IPS-20b (cell line): Measurements from ENCODE around the gene NCOA4.
A peak's percentile ranks its signal among the peaks of the same experiment; 100 is the strongest.
"Not testable (repeated sequence)": the region's sequence is repeated elsewhere in the genome, so short reads cannot be mapped to it uniquely, and the experiment has no call there.

Experiments
- H3K27ac ChIP-seq: one replicate; pipeline ENCODE4 v1.5.1; 2013; ENCODE audit warnings: low read length
- H3K27me3 ChIP-seq: 2 replicates; pipeline ENCODE4 v1.6.1; 2013; ENCODE audit warnings: mild to moderate bottlenecking, low read length, inconsistent platforms; ENCODE audit not compliant: insufficient read depth
- H3K36me3 ChIP-seq: 2 replicates; pipeline ENCODE4 v1.6.1; 2013; ENCODE audit warnings: low read depth, mild to moderate bottlenecking, inconsistent platforms, low read length, moderate library complexity; ENCODE audit not compliant: insufficient read depth
- H3K4me1 ChIP-seq: 2 replicates; pipeline ENCODE4 v1.6.1; 2013; ENCODE audit warnings: mild to moderate bottlenecking, control low read depth, inconsistent platforms, low read length, moderate library complexity; ENCODE audit not compliant: insufficient read depth
- H3K4me3 ChIP-seq: 2 replicates; pipeline ENCODE4 v1.5.1; 2013; ENCODE audit warnings: mild to moderate bottlenecking, low read length, inconsistent platforms
- H3K9ac ChIP-seq: 2 replicates; pipeline ENCODE4 v1.6.1; 2013; ENCODE audit warnings: low read depth, mild to moderate bottlenecking, inconsistent platforms, low read length, moderate library complexity
- H3K9me3 ChIP-seq: 2 replicates; pipeline ENCODE4 v1.6.1; 2013; ENCODE audit warnings: mild to moderate bottlenecking, low read depth, low read length, inconsistent platforms; ENCODE audit not compliant: insufficient read depth

The NCOA4 gene

DNA sequence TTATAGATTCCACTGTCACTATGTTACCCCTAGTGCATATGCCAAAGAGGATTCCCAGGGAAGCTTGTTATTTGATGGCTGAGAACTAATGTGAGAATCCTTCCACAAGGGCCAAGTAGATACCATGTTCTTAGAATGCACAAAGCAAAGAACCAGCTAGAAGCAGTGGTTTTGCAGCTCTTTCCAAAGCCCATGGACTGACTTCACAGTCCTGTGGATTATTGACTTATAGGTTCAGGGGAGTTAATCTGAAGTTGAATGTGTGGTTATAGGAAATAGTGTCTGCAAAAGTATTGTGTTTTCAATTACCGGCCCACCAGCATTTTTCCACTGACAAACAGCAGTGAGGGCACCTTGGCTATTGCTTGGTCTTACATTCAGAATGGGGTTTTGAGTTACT lies 29.9 kb downstream of the NCOA4 start:
- no peak overlapping the region for H3K4me3 ChIP-seq
- no peak overlapping the region for H3K9ac ChIP-seq
- H3K27ac ChIP-seq, result no peak overlapping the region
- H3K9me3 ChIP-seq, result no peaks in the 10 kb centered on the region
- H3K36me3 ChIP-seq, result peaks cover 74% of the 10 kb centered on the region
- no peaks in the 10 kb centered on the region; the same call in 1 of the 2 replicates for H3K4me1 ChIP-seq
- no peaks in the 10 kb centered on the region for H3K27me3 ChIP-seq

DNA sequence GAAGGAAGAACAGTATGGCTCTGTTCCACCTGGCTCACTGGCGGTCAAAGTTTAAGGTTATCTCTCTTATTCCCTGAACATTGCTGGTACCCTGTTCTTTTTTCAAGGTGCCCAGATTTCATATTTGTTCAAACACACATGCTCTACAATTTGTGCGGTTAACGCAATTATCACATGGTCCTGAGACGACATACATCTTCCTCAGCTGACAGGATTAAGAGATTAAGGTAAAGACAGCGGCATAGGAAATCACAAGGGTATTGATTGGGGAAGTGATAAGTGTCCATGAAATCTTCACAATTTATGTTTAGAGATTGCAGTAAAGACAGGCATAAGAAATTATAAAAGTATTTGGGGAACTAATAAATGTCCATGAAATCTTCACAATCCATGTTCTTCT lies 30.5 kb downstream of the NCOA4 start:
- H3K4me3 ChIP-seq, H3K4me1 ChIP-seq, H3K9ac ChIP-seq, H3K27me3 ChIP-seq, H3K9me3 ChIP-seq, H3K27ac ChIP-seq: not testable (repeated sequence)
- peaks cover 68% of the 10 kb centered on the region for H3K36me3 ChIP-seq

DNA sequence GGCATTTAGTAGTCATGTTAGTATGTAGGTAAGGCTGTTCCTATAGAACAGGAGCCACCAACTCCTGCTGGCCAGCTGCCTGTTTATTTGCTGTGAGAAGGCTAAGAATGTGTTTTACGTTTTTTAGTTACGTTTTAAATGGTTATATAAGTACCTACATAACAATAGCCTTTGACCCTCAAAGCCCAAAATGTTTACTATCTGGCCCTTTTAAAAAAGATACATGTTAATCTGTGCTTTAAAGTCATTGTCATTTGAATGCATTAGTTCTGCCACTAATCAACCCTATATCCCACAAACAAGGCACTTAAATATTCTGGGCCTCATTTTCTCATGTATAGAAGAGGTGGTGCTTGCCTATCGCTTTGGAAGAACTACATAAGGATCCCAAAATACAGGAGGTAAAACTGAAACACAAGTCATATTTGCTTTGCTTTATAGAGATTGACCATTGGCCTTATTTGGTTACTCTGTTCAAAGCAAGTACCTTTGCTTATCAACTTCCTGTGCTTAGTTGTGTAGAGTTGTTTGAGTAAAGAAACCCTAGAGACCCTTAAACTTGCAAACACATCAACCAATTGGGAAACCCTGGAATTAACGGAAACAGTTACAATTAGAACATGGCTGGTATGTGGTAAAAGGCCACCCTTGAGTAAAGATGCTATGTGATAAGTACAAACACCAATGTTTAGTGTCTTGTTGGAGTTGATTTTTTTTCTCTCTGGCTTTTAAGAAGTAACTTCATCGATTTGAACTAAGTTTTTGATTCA lies 32.2 kb downstream of the NCOA4 start:
- H3K4me1 ChIP-seq, result no peaks in the 10 kb centered on the region; the same call in 1 of the 2 replicates
- H3K27me3 ChIP-seq, result no peaks in the 10 kb centered on the region
- no peak overlapping the region for H3K4me3 ChIP-seq
- no peaks in the 10 kb centered on the region for H3K9me3 ChIP-seq
- H3K27ac ChIP-seq, result no peak overlapping the region
- peaks cover 57% of the 10 kb centered on the region for H3K36me3 ChIP-seq
- H3K9ac ChIP-seq, result no peak overlapping the region

DNA sequence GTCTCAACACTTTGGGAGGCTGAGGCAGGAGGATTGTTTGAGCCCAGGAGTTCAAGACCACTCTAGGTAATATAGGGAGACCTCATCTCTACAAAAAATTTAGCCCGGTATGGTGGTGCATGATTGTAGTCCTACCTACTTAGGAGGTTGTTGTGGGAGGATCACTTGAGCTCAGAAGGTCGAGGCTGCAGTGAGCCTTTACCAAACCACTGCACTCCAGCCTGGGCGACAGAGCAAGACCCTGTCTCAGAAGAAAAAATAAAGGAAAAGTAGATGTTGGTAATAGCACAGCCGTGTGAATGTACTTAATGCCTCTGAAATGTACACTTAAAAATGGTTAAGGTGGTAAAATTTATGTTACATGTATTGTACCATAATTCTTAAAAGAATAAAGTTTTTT lies 32.9 kb downstream of the NCOA4 start:
- Histone ChIP-seq H3K36me3 (peaks cover 55% of the 10 kb centered on the region), H3K9me3 (no peaks in the 10 kb centered on the region), H3K4me1 (no peaks in the 10 kb centered on the region; the same call in 1 of the 2 replicates), H3K9ac (no peak overlapping the region), H3K4me3 (no peak overlapping the region), H3K27me3 (no peaks in the 10 kb centered on the region), H3K27ac (no peak overlapping the region)

DNA sequence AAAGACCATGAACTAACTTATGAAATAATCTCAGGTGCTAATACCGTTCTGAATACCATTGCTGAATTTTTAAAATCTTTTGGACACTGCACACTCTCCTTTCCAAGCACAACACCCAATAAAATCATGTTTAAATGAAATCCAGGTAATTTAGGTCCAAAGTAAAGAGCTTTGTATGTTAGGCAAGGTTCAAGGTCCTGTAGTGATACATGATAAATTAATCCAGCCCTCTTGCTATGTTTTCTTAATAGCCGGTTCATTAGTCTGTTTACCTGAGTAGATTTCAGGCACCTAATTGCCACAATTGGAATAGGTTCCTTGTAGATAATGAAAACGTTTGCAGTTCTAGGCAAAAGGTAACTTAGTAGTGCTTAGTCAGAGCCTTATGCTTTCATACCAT lies 44.8 kb downstream of the NCOA4 start:
- not testable (repeated sequence) for H3K9ac ChIP-seq, H3K27ac ChIP-seq, H3K4me3 ChIP-seq, H3K27me3 ChIP-seq, H3K4me1 ChIP-seq, H3K9me3 ChIP-seq
- H3K36me3 ChIP-seq, result peaks cover 54% of the 10 kb centered on the region

DNA sequence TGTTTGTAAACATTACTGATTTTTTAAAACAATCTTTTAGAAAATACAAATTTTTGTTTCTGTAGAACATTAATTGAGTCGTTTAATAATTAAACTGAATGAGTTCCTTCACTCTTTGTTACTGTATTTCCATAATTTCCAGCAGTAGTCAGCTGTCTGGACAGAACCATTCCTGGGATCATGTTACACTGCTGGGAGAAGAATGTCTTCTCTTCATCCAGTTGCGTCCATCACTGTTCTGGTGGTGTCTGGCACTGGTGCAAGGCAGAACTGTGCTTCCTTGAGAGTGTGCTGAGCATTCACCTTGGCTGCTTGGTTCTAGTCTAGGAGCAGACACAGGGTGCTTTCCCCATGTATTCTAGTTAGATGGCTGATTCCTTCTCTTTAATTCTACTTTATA lies 46.0 kb downstream of the NCOA4 start:
- H3K9me3 ChIP-seq, H3K27me3 ChIP-seq, H3K4me3 ChIP-seq, H3K9ac ChIP-seq, H3K27ac ChIP-seq, H3K4me1 ChIP-seq: not testable (repeated sequence)
- peaks cover 51% of the 10 kb centered on the region for H3K36me3 ChIP-seq

DNA sequence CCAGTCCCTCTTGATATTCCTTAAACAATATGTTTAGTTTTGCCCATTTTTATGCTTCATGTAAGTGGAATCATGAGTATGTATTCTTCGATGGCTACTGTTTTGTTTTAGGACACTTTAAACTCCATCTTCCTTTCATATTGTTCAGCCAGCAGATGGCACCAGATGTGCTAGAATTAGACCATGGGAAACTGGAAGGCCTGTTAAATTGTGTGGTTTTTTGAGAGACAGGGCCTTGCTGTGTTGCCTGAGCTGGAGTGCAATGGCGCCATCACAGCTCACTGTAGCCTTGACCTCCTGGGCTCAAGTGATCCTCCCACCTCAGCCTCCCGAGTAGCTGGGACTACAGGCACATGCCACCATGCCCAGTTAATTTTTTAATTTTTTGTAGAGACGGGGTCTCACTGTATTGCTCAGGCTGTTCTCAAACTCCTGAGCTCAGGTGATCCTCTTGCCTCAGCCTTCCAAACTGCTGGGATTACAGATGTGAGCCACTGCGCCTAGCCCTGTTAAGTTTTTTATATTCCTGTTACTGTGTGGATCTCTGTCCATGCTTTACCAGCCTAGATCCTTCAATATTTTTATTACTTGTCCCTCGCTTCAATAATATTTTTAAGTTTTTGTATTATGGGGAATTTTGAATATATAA lies 46.8 kb downstream of the NCOA4 start:
- not testable (repeated sequence) for H3K4me3 ChIP-seq, H3K27me3 ChIP-seq, H3K9ac ChIP-seq, H3K27ac ChIP-seq, H3K9me3 ChIP-seq, H3K4me1 ChIP-seq
- H3K36me3 ChIP-seq, result peaks cover 44% of the 10 kb centered on the region

DNA sequence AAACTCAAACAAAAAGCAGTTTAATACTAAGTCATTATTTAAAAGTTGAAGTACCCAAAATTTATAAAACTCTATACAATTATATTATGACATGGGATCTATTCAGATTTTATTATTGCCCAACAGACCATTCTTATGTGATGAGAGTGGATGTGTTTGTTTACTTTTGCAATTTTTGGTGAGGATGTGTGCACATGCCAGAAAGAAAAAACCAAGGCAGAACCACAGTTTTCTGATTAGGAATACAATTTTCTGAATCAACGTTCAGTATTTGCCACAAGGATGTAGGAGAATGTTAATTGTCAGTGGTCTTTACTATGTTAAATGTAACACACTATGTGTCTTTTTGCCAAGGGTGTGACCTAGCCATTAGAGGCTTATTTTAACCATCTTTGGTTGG lies 49.1 kb downstream of the NCOA4 start:
- not testable (repeated sequence) for H3K9me3 ChIP-seq, H3K9ac ChIP-seq, H3K27me3 ChIP-seq, H3K4me1 ChIP-seq, H3K4me3 ChIP-seq, H3K27ac ChIP-seq
- H3K36me3 ChIP-seq, result peaks cover 31% of the 10 kb centered on the region

DNA sequence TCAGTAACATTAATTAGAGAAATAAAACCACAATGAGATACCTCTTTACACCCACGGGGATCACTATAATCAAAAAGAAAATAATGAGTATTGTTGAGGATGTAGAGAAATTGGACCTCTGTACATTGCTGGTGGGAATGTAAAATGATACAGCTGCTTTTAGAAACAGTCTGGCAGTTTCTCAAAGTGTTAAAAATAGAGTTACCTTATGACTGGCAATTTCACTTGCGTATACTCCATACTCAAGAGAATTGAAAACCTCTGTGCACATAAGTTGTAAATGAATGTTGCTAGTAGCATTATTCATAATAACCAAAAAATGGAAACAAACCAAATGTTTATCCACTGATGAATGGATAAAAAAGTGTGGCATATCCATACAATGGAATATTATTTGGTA lies 51.9 kb downstream of the NCOA4 start:
- H3K4me3 ChIP-seq, H3K27ac ChIP-seq, H3K9ac ChIP-seq, H3K27me3 ChIP-seq, H3K4me1 ChIP-seq, H3K9me3 ChIP-seq: not testable (repeated sequence)
- peaks cover 13% of the 10 kb centered on the region for H3K36me3 ChIP-seq

DNA sequence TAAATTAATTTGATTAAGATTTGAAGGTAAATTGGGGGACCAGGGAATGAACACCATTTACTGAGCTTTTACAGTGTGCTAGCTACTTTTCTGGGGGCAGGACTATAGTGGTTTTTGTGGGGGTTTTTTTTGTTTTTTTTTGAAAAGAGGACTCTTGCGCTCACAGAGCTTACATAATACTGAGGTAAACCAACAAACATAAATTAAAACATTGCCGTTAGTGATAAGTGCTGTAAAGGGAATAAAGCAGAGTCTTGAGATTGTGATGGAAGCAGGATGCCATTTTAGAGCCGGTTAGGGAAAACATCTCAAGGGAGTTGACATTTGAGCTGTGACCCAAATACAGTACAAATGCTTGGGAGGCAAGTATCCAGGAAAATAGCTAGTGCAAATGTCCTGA lies 56.4 kb downstream of the NCOA4 start:
- not testable (repeated sequence) for H3K4me1 ChIP-seq, H3K27me3 ChIP-seq, H3K36me3 ChIP-seq, H3K27ac ChIP-seq, H3K9ac ChIP-seq, H3K9me3 ChIP-seq, H3K4me3 ChIP-seq

DNA sequence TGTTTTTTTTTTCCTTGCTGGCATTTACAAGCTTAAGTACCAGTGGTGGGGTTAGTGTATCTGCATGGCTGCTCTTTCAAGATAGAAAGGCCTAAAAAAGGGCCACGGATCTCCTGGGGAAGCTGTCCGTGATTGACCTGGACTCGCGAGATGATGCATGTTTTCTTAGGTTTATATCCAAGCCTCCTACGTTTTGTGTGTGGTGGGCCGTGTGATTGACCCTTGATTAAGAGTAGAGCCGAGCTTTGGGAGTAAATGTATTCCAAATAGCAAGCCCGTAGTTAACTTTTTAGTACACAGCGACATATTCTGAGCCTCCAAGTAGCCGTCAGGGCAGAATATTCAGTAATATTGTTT lies 57.6 kb downstream of the NCOA4 start:
- H3K9me3 ChIP-seq, H3K27ac ChIP-seq, H3K36me3 ChIP-seq, H3K27me3 ChIP-seq, H3K4me1 ChIP-seq: not testable (repeated sequence)
- Histone ChIP-seq H3K4me3 (peak overlapping the region; percentile 95), H3K9ac (peak overlapping the region; percentile 96)

DNA sequence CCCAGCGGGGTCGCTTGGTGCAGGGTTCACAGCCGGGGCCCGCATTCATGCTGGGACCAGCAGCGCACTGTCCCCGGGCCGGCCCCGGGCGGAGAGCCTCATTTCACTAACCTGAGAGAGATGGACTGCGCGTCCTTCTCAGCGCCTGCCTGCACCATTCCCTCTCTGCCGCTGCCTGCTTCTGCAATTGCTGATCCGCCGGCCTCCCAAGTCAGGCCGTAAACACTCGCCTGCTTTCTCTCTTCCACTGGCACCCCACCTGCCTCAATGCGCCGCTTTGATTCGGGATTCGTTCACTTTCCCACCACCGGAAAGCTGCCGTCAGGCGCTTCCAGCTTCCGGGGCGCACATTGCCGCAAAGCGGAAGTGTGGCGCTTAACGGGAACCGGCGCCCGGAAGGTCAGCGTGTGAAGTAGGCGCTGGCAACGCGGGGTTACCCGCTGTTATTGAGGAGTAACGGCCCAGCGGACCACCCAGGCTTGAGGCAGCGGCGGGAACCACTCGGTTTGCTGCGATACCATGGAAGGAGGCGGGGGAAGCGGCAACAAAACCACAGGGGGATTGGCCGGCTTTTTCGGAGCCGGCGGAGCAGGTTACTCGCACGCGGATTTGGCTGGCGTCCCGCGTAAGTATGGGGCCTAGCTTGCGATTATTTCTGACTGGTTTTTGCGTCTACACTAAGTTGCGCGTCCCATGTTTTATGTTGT lies 58.2 kb downstream of the NCOA4 start, which contains the start of gene TIMM23:
TIMM23 (plus strand) TSS at position 384 of the 707 bp plus-strand sequence; CDS start at position 520, 136 bp downstream.
- H3K27me3 ChIP-seq, H3K9me3 ChIP-seq, H3K4me1 ChIP-seq, H3K36me3 ChIP-seq, H3K27ac ChIP-seq: not testable (repeated sequence)
- Histone ChIP-seq H3K4me3 (peak within 1 kb of the TSS; percentile 95), H3K9ac (peak within 1 kb of the TSS; percentile 96)
